HepG2 (cell line): ENCODE data around the gene ANTKMT. TPM values are rescaled to one million over a fixed set of nuclear protein-coding genes. Genes with fewer than 3 reads are reported as not detected.

Experiments
- AHDC1 ChIP-seq: sonication (generic); formaldehyde crosslinking; IDR thresholded peaks from 2 replicates; pipeline ENCODE4 v1.5.1; 2020; ENCODE audit warnings: mild to moderate bottlenecking, missing genetic modification reagents, borderline replicate concordance
- E2F5 ChIP-seq: sonication (generic); formaldehyde crosslinking; conservative IDR thresholded peaks from 2 replicates; pipeline ENCODE4 v1.4.0; 2020; ENCODE audit warnings: missing genetic modification reagents
- ESRRA ChIP-seq: sonication (generic); formaldehyde crosslinking; IDR thresholded peaks from 2 replicates; pipeline ENCODE4 v1.5.1; 2020; ENCODE audit warnings: mild to moderate bottlenecking, low read depth, missing genetic modification reagents
- GABPB1 ChIP-seq: IDR thresholded peaks from 2 replicates; pipeline ENCODE4 v1.6.1; 2016; ENCODE audit warnings: mild to moderate bottlenecking, missing genetic modification reagents, moderate library complexity, missing compliant biosample characterization
- HHEX ChIP-seq: IDR thresholded peaks from 2 replicates; pipeline ENCODE4 v1.6.1; 2016; ENCODE audit warnings: control low read depth
- HNRNPK ChIP-seq: fragments of 200-400 bp; formaldehyde crosslinking; IDR thresholded peaks from 2 replicates; pipeline ENCODE4 v1.6.1; 2018; ENCODE audit warnings: low read length, low read depth, moderate library complexity, mild to moderate bottlenecking; ENCODE audit not compliant: poor library complexity, severe bottlenecking
- NFE2L1 ChIP-seq: sonication (generic); formaldehyde crosslinking; IDR thresholded peaks from 2 replicates; pipeline ENCODE4 v1.4.0; 2020; ENCODE audit warnings: missing genetic modification reagents, mild to moderate bottlenecking, borderline replicate concordance
- NKX3-1 ChIP-seq: sonication (generic); formaldehyde crosslinking; IDR thresholded peaks from 2 replicates; pipeline ENCODE4 v1.5.0; 2020; ENCODE audit warnings: missing genetic modification reagents
- ONECUT2 ChIP-seq: sonication (generic); formaldehyde crosslinking; IDR thresholded peaks from 2 replicates; pipeline ENCODE4 v1.4.0; 2020; ENCODE audit warnings: missing genetic modification reagents
- SAP130 ChIP-seq: IDR thresholded peaks from 2 replicates; pipeline ENCODE4 v1.6.1; 2016; ENCODE audit warnings: low read depth
- SIX1 ChIP-seq: sonication (generic); formaldehyde crosslinking; IDR thresholded peaks from 2 replicates; pipeline ENCODE4 v1.4.0; 2020; ENCODE audit warnings: missing genetic modification reagents, borderline replicate concordance
- SPEN ChIP-seq: sonication (generic); formaldehyde crosslinking; IDR thresholded peaks from 2 replicates; pipeline ENCODE4 v1.5.1; 2020; ENCODE audit warnings: low read depth, mild to moderate bottlenecking, missing genetic modification reagents
- TEAD3 ChIP-seq: optimal IDR thresholded peaks from 2 replicates; pipeline ENCODE3; 2016; ENCODE audit warnings: borderline replicate concordance
- ZFP36 ChIP-seq: fragments of 150-350 bp; IDR thresholded peaks from 2 replicates; pipeline ENCODE4 v1.6.1; 2018; ENCODE audit warnings: borderline replicate concordance, low read length, low read depth; ENCODE audit not compliant: partially characterized antibody
- ZNF337 ChIP-seq: sonication (generic); formaldehyde crosslinking; IDR thresholded peaks from 2 replicates; pipeline ENCODE4 v1.5.1; 2020; ENCODE audit warnings: missing genetic modification reagents, low read depth, mild to moderate bottlenecking, borderline replicate concordance
- ZNF34 ChIP-seq: sonication (generic); formaldehyde crosslinking; IDR thresholded peaks from 2 replicates; pipeline ENCODE4 v1.4.0; 2020; ENCODE audit warnings: mild to moderate bottlenecking, missing genetic modification reagents, borderline replicate concordance
- ZNF468 ChIP-seq: sonication (generic); formaldehyde crosslinking; IDR thresholded peaks from 2 replicates; pipeline ENCODE4 v1.8.0; 2022; ENCODE audit warnings: mild to moderate bottlenecking, moderate library complexity, missing genetic modification reagents
- ZNF790 ChIP-seq: sonication (generic); formaldehyde crosslinking; IDR thresholded peaks from 2 replicates; pipeline ENCODE4 v1.8.0; 2022; ENCODE audit warnings: missing genetic modification reagents, mild to moderate bottlenecking, borderline replicate concordance
- ZNF879 ChIP-seq: sonication (generic); formaldehyde crosslinking; IDR thresholded peaks from 2 replicates; pipeline ENCODE4 v1.8.1; 2023; ENCODE audit warnings: missing genetic modification reagents
- polyA plus RNA-seq, 8 experiments: library from polyadenylated mRNA; depleted of rRNA in 3 of 8; stranded (reverse) in 7 of 8; unstranded in 1 of 8; fragments of >200 nt; fragmentation: Illumina TruSeq in 4 of 8; extraction: Trizol in 4 of 8; gene quantifications; 2 replicates each; pipeline versions ENCODE4 v1.2.1 to v1.2.3, GENCODE V29; 2011 to 2016; ENCODE audit warnings: low read depth in 4 of 8, missing spikeins in 1 of 8, mixed read lengths in 1 of 8; ENCODE audit not compliant: insufficient read depth in 1 of 8
- total RNA-seq, 5 experiments: library from RNA; depleted of rRNA; stranded (reverse); fragments of >200 nt; fragmentation: Illumina TruSeq; extraction: Trizol; gene quantifications; 2 replicates each; pipeline ENCODE4 v1.2.3, GENCODE V29; 2016; ENCODE audit warnings: low read depth in 1 of 5
- TF ChIP-seq, protein P1 (sequence below): sonication (generic); formaldehyde crosslinking; IDR thresholded peaks from 2 replicates; pipeline ENCODE4 v1.5.1; 2020; ENCODE audit warnings: mild to moderate bottlenecking, missing genetic modification reagents, borderline replicate concordance
- TF ChIP-seq, protein P2 (sequence below): sonication (generic); formaldehyde crosslinking; IDR thresholded peaks from 2 replicates; pipeline ENCODE4 v1.5.0; 2020; ENCODE audit warnings: missing genetic modification reagents

The ANTKMT gene
- total and polyA plus RNA-seq, 2 of the 13 experiments (the other 11 are each of a cell fraction or from before 2014, with no cell fraction given) = 7.5 to 47.8 TPM

GRCh38 chr16:695355-696089 lies 25.4 kb upstream of the ANTKMT start (continued):
- no peak for TF ChIP-seq NFE2L1
- TF ChIP-seq ONECUT2 (CRISPR knock-in tag) = no peak
- TF ChIP-seq E2F5 (CRISPR knock-in tag) = no peak
- TF ChIP-seq, protein P1, sequence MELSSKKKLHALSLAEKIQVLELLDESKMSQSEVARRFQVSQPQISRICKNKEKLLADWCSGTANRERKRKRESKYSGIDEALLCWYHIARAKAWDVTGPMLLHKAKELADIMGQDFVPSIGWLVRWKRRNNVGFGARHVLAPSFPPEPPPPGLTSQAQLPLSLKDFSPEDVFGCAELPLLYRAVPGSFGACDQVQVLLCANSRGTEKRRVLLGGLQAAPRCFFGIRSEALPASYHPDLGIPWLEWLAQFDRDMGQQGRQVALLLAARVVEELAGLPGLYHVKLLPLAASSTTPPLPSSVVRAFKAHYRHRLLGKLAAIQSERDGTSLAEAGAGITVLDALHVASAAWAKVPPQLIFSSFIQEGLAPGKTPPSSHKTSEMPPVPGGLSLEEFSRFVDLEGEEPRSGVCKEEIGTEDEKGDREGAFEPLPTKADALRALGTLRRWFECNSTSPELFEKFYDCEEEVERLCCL = no peak
- TF ChIP-seq ZNF468 (CRISPR knock-in tag) = peak; percentile 86; the same call in 1 of the 2 replicates
- TF ChIP-seq NKX3-1 = 0 out of 2 replicates have a peak, but pooled peaks have one; percentile 63
- no peak for TF ChIP-seq HHEX (CRISPR knock-in tag)
- no peak for TF ChIP-seq ZNF337 (CRISPR knock-in tag)
- TF ChIP-seq, protein P2, sequence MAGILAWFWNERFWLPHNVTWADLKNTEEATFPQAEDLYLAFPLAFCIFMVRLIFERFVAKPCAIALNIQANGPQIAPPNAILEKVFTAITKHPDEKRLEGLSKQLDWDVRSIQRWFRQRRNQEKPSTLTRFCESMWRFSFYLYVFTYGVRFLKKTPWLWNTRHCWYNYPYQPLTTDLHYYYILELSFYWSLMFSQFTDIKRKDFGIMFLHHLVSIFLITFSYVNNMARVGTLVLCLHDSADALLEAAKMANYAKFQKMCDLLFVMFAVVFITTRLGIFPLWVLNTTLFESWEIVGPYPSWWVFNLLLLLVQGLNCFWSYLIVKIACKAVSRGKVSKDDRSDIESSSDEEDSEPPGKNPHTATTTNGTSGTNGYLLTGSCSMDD (CRISPR knock-in tag) = peak; percentile 60; the same call in 1 of the 2 replicates
- TF ChIP-seq AHDC1 = 0 out of 2 replicates have a peak, but pooled peaks have one; percentile 31
- no peak; the same call in 1 of the 2 replicates for TF ChIP-seq SAP130
- peak; percentile 29; the same call in 1 of the 2 replicates for TF ChIP-seq GABPB1 (CRISPR knock-in tag)
- no peak for TF ChIP-seq ZNF790
- no peak for TF ChIP-seq SIX1 (CRISPR knock-in tag)
- TF ChIP-seq ZNF34 (CRISPR knock-in tag) = no peak
- no peak for TF ChIP-seq TEAD3 (CRISPR knock-in tag)
- TF ChIP-seq ESRRA = no peak
- TF ChIP-seq SPEN (CRISPR knock-in tag) = peak; percentile 37; the same call in 1 of the 2 replicates
- TF ChIP-seq ZNF879 (CRISPR knock-in tag) = no peak
- TF ChIP-seq HNRNPK = no peak
- no peak for TF ChIP-seq ZFP36
